Calu3 (cell line): ENCODE results near the gene DPM2. TPM values are rescaled to one million over a fixed set of nuclear protein-coding genes. Genes with fewer than 3 reads are reported as not detected.

ENCODE experiments used
- BruUV-seq: library from RNA; stranded (reverse); fragments of 400-500 nt; replicated peaks from 2 replicates; lab custom pipeline; 2021; lab: Mats Ljungman, UMichigan
- CTCF ChIA-PET: fragments of 300-600 bp; sonication (Branson Sonifier 250); formaldehyde crosslinking; loops from one replicate; lab custom pipeline; 2022; ENCODE audit warnings: antibody characterized with exemption; lab: Charles Lee
- DNase-seq: peaks from one replicate; pipeline ENCODE4 v3.0.0; 2022
- H3K27ac Mint-ChIP-seq: one replicate; pipeline ENCODE4 v1.8.0; 2022; ENCODE audit warnings: mixed read lengths; ENCODE audit not compliant: unreplicated experiment
- H3K27me3 Mint-ChIP-seq: one replicate; pipeline ENCODE4 v1.8.0; 2022; ENCODE audit warnings: mixed read lengths; ENCODE audit not compliant: unreplicated experiment
- H3K36me3 Mint-ChIP-seq: one replicate; pipeline ENCODE4 v1.8.0; 2022; ENCODE audit warnings: mild to moderate bottlenecking, moderate library complexity, mixed read lengths; ENCODE audit not compliant: insufficient read depth, unreplicated experiment
- H3K4me1 Mint-ChIP-seq: one replicate; pipeline ENCODE4 v1.8.0; 2022; ENCODE audit warnings: mild to moderate bottlenecking, low read depth, mixed read lengths; ENCODE audit not compliant: unreplicated experiment
- H3K4me3 Mint-ChIP-seq: one replicate; pipeline ENCODE4 v1.8.0; 2022; ENCODE audit warnings: mild to moderate bottlenecking, low read depth, moderate library complexity, mixed read lengths; ENCODE audit not compliant: unreplicated experiment
- H3K9me3 Mint-ChIP-seq: one replicate; pipeline ENCODE4 v1.8.0; 2022; ENCODE audit warnings: low read depth, mixed read lengths; ENCODE audit not compliant: unreplicated experiment
- CTCF ChIP-seq: fragments of 200-600 bp; IDR thresholded peaks from one replicate; pipeline ENCODE4 v1.8.0; 2022; ENCODE audit warnings: antibody characterized with exemption; ENCODE audit not compliant: unreplicated experiment
- intact Hi-C: fragments of 100-400 bp; cut with micrococcal nuclease; formaldehyde crosslinking; loops from one replicate; pipeline ENCODE4 v1.10.0; 2022; ENCODE audit not compliant: unreplicated experiment
- total RNA-seq: library from RNA; stranded (reverse); gene quantifications from 2 replicates; pipeline ENCODE4 v1.2.3, GENCODE V29; 2022

DPM2 gene
- total RNA-seq, 1 experiment from 2014 or later: 31.5 TPM

- BruUV-seq: no TSS peak
- Mint-ChIP-seq H3K9me3 (peaks cover 3% of the 10 kb centered on the region), H3K27ac (no peak overlapping the region), H3K4me3 (no peak overlapping the region), H3K27me3 (no peaks in the 10 kb centered on the region), H3K36me3 (peaks cover 15% of the 10 kb centered on the region), H3K4me1 (no peaks in the 10 kb centered on the region)
- CTCF ChIA-PET: interaction anchor here (0.5 to 0.8 kb wide), 2 partner anchors 13 to 76 kb away, joined by 3 to 4 read pairs; no protein-coding TSS in a partner anchor
- intact Hi-C loops: no loop called here
- no peak for DNase-seq
- TF ChIP-seq CTCF: no peak
Observed at GRCh38 chr9:127890053-127890452, 47.6 kb downstream of the DPM2 start.

- H3K27me3 Mint-ChIP-seq: no peaks in the 10 kb centered on the region
- H3K36me3 Mint-ChIP-seq: peaks cover 5% of the 10 kb centered on the region
- CTCF ChIA-PET: no interaction called here
- peaks cover 11% of the 10 kb centered on the region for H3K4me1 Mint-ChIP-seq
- no peak overlapping the region for H3K27ac Mint-ChIP-seq
- H3K9me3 Mint-ChIP-seq: peaks cover 3% of the 10 kb centered on the region
- BruUV-seq: no TSS peak
- H3K4me3 Mint-ChIP-seq: no peak overlapping the region
- no peak for TF ChIP-seq CTCF
- intact Hi-C loops: no loop called here
- no peak for DNase-seq
Observed at GRCh38 chr9:127887792-127888191, 49.9 kb downstream of the DPM2 start.

- no peaks in the 10 kb centered on the region for H3K27me3 Mint-ChIP-seq
- no peak overlapping the region for H3K27ac Mint-ChIP-seq
- no peak for TF ChIP-seq CTCF
- BruUV-seq: no TSS peak
- peaks cover 10% of the 10 kb centered on the region for H3K36me3 Mint-ChIP-seq
- intact Hi-C loops: no loop called here
- H3K4me3 Mint-ChIP-seq: no peak overlapping the region
- CTCF ChIA-PET: no interaction called here
- DNase-seq: no peak
- H3K9me3 Mint-ChIP-seq: peaks cover 2% of the 10 kb centered on the region
- H3K4me1 Mint-ChIP-seq: peaks cover 11% of the 10 kb centered on the region
Observed at GRCh38 chr9:127886401-127886972, 51.2 kb downstream of the DPM2 start.

GRCh38 chr9:127885508-127886281 lies 52.0 kb downstream of the DPM2 start:
- DNase-seq: no peak
- intact Hi-C loops: no loop called here
- Mint-ChIP-seq H3K27ac (no peak overlapping the region), H3K4me1 (peaks cover 11% of the 10 kb centered on the region), H3K36me3 (peaks cover 10% of the 10 kb centered on the region), H3K9me3 (no peaks in the 10 kb centered on the region), H3K4me3 (no peak overlapping the region), H3K27me3 (no peaks in the 10 kb centered on the region)
- CTCF ChIA-PET: interaction anchor here (1.1 kb wide), 1 partner anchor 53 kb away, joined by 3 read pairs; no protein-coding TSS in a partner anchor
- BruUV-seq: no TSS peak
- TF ChIP-seq CTCF: no peak

Other genes starting within 250 kb of the DPM2 start
- gene CFAP157, start 230.9 kb downstream of the DPM2 start, total RNA-seq: 0.87 and 1.0 TPM in 2 replicates
- 14.3 and 15.1 TPM in 2 replicates for gene PTRH1, start 222.2 kb downstream of the DPM2 start, total RNA-seq
- gene TTC16, start 221.8 kb downstream of the DPM2 start, total RNA-seq: not detected in 2 replicates
- gene TOR2A, start 202.6 kb downstream of the DPM2 start, total RNA-seq: 7.0 and 7.6 TPM in 2 replicates
- gene SH2D3C, start 159.2 kb downstream of the DPM2 start, total RNA-seq: not detected in 2 replicates
- gene CDK9, start 151.8 kb downstream of the DPM2 start, total RNA-seq: 41.8 and 51.3 TPM in 2 replicates
- gene FPGS, start 135.0 kb downstream of the DPM2 start, total RNA-seq: 75.2 and 79.9 TPM in 2 replicates
- gene ENG, start 83.2 kb downstream of the DPM2 start, total RNA-seq: 0.32 TPM in 1 of 2 replicates, not detected in the other
- gene AK1, start 60.2 kb downstream of the DPM2 start, total RNA-seq: 12.2 and 15.6 TPM in 2 replicates
- gene ST6GALNAC6, start 38.3 kb downstream of the DPM2 start, total RNA-seq: 9.1 and 12.1 TPM in 2 replicates
- gene ST6GALNAC4, start 20.8 kb downstream of the DPM2 start, total RNA-seq: 11.8 and 12.8 TPM in 2 replicates
- 0.17 and 1.1 TPM in 2 replicates for gene PIP5KL1, start 7.1 kb downstream of the DPM2 start, total RNA-seq
- gene EEIG1, start 43.1 kb upstream of the DPM2 start, total RNA-seq: 80.7 and 84.6 TPM in 2 replicates
- 6.7 and 9.0 TPM in 2 replicates for gene NAIF1, start 129.5 kb upstream of the DPM2 start, total RNA-seq
- 19.5 and 22.1 TPM in 2 replicates for gene SLC25A25, start 130.4 kb upstream of the DPM2 start, total RNA-seq
- 121 and 137 TPM in 2 replicates for gene PTGES2, start 189.9 kb upstream of the DPM2 start, total RNA-seq
- gene LCN2, start 211.6 kb upstream of the DPM2 start, total RNA-seq: 2,733 and 4,208 TPM in 2 replicates
- 77.6 and 82.3 TPM in 2 replicates for gene BBLN, start 222.4 kb upstream of the DPM2 start, total RNA-seq